Measurements from ENCODE around the gene CD74. TPM values are rescaled to one million over a fixed set of nuclear protein-coding genes. Genes with fewer than 3 reads are reported as not detected.

The CD74 gene
- total and polyA plus RNA-seq, 10 of the 15 experiments (the other 5 are each of a cell fraction or from before 2014, with no cell fraction given) = 1,387 to 11,063 (median 3,922) TPM

DNA sequence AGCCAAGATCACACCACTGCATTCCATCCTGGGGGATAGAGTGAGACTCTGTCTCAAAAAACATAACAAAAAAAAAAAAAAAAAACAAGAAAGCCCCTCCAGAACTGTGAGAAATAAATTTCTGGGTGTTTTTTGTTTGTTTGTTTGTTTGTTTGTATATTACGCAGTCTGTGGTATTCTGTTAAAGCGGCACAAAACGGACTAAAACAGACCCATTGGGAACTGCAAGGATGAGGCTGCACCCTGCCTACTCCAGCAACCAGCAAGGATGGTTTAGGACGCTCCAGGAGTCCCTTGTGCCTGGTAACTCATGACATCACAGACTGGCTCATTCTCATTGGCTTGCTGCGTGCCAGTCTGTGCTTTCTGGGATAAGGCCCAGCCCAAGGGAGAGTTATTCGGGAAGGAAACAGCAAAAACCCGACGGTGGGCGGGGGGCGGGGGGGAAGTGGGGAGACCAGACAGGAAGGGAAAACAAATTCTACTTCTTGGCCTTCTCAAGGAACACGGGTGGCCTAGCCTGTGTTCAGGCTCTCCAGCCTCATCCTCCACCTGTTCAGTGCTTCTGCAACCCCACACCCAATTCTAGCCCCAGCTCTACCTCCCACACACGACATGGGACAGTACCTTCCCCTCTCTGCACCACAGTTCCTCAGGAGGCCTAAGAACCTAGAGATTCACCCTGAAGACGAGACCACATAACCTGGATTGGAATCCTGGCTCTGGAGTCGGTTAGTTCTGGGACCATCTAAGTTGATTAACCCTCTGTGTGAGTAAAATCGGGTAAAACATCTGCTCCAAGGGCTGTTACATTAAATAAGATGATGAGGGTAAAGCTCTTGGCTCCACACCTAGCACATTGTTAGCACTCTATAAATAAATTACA lies 2.8 kb downstream of the CD74 start (continued):
- TF ChIP-seq, protein P1, sequence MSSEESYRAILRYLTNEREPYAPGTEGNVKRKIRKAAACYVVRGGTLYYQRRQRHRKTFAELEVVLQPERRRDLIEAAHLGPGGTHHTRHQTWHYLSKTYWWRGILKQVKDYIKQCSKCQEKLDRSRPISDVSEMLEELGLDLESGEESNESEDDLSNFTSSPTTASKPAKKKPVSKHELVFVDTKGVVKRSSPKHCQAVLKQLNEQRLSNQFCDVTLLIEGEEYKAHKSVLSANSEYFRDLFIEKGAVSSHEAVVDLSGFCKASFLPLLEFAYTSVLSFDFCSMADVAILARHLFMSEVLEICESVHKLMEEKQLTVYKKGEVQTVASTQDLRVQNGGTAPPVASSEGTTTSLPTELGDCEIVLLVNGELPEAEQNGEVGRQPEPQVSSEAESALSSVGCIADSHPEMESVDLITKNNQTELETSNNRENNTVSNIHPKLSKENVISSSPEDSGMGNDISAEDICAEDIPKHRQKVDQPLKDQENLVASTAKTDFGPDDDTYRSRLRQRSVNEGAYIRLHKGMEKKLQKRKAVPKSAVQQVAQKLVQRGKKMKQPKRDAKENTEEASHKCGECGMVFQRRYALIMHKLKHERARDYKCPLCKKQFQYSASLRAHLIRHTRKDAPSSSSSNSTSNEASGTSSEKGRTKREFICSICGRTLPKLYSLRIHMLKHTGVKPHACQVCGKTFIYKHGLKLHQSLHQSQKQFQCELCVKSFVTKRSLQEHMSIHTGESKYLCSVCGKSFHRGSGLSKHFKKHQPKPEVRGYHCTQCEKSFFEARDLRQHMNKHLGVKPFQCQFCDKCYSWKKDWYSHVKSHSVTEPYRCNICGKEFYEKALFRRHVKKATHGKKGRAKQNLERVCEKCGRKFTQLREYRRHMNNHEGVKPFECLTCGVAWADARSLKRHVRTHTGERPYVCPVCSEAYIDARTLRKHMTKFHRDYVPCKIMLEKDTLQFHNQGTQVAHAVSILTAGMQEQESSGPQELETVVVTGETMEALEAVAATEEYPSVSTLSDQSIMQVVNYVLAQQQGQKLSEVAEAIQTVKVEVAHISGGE (CRISPR knock-in tag; IDR thresholded peaks at IDR 0.05) = peak; percentile 54
- peak; percentile 79 to 83 for TF ChIP-seq IKZF2 (IDR thresholded peaks at IDR 0.05)
- TF ChIP-seq TCF12 (IDR thresholded peaks at IDR 0.05; ENCODE audit: low read depth, low read length) = no peak; the same call in 1 of the 2 replicates
- TF ChIP-seq NR2F1 (conservative IDR thresholded peaks at IDR 0.05) = 0 out of 2 replicates have a peak, but pooled peaks have one; percentile 5
- TF ChIP-seq, protein P2, sequence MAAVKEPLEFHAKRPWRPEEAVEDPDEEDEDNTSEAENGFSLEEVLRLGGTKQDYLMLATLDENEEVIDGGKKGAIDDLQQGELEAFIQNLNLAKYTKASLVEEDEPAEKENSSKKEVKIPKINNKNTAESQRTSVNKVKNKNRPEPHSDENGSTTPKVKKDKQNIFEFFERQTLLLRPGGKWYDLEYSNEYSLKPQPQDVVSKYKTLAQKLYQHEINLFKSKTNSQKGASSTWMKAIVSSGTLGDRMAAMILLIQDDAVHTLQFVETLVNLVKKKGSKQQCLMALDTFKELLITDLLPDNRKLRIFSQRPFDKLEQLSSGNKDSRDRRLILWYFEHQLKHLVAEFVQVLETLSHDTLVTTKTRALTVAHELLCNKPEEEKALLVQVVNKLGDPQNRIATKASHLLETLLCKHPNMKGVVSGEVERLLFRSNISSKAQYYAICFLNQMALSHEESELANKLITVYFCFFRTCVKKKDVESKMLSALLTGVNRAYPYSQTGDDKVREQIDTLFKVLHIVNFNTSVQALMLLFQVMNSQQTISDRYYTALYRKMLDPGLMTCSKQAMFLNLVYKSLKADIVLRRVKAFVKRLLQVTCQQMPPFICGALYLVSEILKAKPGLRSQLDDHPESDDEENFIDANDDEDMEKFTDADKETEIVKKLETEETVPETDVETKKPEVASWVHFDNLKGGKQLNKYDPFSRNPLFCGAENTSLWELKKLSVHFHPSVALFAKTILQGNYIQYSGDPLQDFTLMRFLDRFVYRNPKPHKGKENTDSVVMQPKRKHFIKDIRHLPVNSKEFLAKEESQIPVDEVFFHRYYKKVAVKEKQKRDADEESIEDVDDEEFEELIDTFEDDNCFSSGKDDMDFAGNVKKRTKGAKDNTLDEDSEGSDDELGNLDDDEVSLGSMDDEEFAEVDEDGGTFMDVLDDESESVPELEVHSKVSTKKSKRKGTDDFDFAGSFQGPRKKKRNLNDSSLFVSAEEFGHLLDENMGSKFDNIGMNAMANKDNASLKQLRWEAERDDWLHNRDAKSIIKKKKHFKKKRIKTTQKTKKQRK (IDR thresholded peaks at IDR 0.05; ENCODE audit: low read depth, low read length) = no peak
- no peak for TF ChIP-seq CBX3 (IDR thresholded peaks at IDR 0.05; ENCODE audit: borderline replicate concordance, low read depth)
- TF ChIP-seq NR2C1 (IDR thresholded peaks at IDR 0.05) = no peak
- TF ChIP-seq CREB1 (IDR thresholded peaks at IDR 0.05; ENCODE audit: low read depth) = no peak
- no peak; the same call in 1 of the 2 replicates for TF ChIP-seq RCOR1 (conservative IDR thresholded peaks at IDR 0.05; ENCODE audit: low read depth, low read length)
- peak in 1 of 2 experiments; percentile 72; a peak in 1 of 4 replicates for TF ChIP-seq CEBPB (IDR thresholded peaks at IDR 0.05; ENCODE audit: borderline replicate concordance in 1 of 2, low read depth in 2 of 2, low read length in 2 of 2)
- 0 out of 2 replicates have a peak, but pooled peaks have one; percentile 54 for TF ChIP-seq MEF2A (IDR thresholded peaks at IDR 0.05; ENCODE audit: insufficient read depth, low read depth, low read length)
- TF ChIP-seq, protein P3, sequence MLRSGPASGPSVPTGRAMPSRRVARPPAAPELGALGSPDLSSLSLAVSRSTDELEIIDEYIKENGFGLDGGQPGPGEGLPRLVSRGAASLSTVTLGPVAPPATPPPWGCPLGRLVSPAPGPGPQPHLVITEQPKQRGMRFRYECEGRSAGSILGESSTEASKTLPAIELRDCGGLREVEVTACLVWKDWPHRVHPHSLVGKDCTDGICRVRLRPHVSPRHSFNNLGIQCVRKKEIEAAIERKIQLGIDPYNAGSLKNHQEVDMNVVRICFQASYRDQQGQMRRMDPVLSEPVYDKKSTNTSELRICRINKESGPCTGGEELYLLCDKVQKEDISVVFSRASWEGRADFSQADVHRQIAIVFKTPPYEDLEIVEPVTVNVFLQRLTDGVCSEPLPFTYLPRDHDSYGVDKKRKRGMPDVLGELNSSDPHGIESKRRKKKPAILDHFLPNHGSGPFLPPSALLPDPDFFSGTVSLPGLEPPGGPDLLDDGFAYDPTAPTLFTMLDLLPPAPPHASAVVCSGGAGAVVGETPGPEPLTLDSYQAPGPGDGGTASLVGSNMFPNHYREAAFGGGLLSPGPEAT (IDR thresholded peaks at IDR 0.05; ENCODE audit: low read depth) = peak; percentile 35; the same call in 1 of the 2 replicates
- no peak for TF ChIP-seq NFXL1 (IDR thresholded peaks at IDR 0.05; ENCODE audit: borderline replicate concordance)
- TF ChIP-seq ZNF384 (IDR thresholded peaks at IDR 0.05; ENCODE audit: borderline replicate concordance, low read depth, low read length) = 0 out of 2 replicates have a peak, but pooled peaks have one; percentile 13
- TF ChIP-seq ZZZ3 (IDR thresholded peaks at IDR 0.05; ENCODE audit: control insufficient read depth, insufficient read length, low read depth) = no peak
- TF ChIP-seq, protein P4, sequence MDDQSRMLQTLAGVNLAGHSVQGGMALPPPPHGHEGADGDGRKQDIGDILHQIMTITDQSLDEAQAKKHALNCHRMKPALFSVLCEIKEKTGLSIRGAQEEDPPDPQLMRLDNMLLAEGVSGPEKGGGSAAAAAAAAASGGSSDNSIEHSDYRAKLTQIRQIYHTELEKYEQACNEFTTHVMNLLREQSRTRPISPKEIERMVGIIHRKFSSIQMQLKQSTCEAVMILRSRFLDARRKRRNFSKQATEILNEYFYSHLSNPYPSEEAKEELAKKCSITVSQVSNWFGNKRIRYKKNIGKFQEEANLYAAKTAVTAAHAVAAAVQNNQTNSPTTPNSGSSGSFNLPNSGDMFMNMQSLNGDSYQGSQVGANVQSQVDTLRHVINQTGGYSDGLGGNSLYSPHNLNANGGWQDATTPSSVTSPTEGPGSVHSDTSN (IDR thresholded peaks at IDR 0.05; ENCODE audit: insufficient replicate concordance, low read depth, low read length) = peak; percentile 49
- TF ChIP-seq, protein P5, sequence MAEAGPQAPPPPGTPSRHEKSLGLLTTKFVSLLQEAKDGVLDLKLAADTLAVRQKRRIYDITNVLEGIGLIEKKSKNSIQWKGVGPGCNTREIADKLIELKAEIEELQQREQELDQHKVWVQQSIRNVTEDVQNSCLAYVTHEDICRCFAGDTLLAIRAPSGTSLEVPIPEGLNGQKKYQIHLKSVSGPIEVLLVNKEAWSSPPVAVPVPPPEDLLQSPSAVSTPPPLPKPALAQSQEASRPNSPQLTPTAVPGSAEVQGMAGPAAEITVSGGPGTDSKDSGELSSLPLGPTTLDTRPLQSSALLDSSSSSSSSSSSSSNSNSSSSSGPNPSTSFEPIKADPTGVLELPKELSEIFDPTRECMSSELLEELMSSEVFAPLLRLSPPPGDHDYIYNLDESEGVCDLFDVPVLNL (IDR thresholded peaks at IDR 0.05; ENCODE audit: low read depth, low read length) = no peak

All from GM12878 (cell line).